K562 (cell line): ENCODE data around the gene MTHFR. TPM values are rescaled to one million over a fixed set of nuclear protein-coding genes. Genes with fewer than 3 reads are reported as not detected.
A peak's percentile ranks its signal among the peaks of the same experiment; 100 is the strongest.

Experiments
- BCOR ChIP-seq: fragments of 450-650 bp; IDR thresholded peaks from 2 replicates; pipeline ENCODE4 v1.6.1; 2016
- CHD4 ChIP-seq: fragments of 200-600 bp; sonication (generic); IDR thresholded peaks from 3 replicates; pipeline ENCODE4 v1.6.1; 2012; ENCODE audit warnings: low read depth, mild to moderate bottlenecking, mixed read lengths, low read length, inconsistent platforms; ENCODE audit not compliant: insufficient read depth, insufficient replicate concordance, poor library complexity, severe bottlenecking
- ELK3 ChIP-seq: fragments of 450-650 bp; formaldehyde crosslinking; IDR thresholded peaks from 2 replicates; pipeline ENCODE4 v1.4.0; 2020; ENCODE audit warnings: mild to moderate bottlenecking
- HDAC2 ChIP-seq: fragments of 450-650 bp; IDR thresholded peaks from 2 replicates; pipeline ENCODE4 v1.6.1; 2016; ENCODE audit warnings: mild to moderate bottlenecking
- HDAC8 ChIP-seq: fragments of 450-650 bp; IDR thresholded peaks from 2 replicates; pipeline ENCODE4 v1.6.1; 2016; ENCODE audit warnings: mild to moderate bottlenecking, missing genetic modification characterization, moderate library complexity, missing compliant biosample characterization
- NCOA1 ChIP-seq: fragments of 450-650 bp; IDR thresholded peaks from 2 replicates; pipeline ENCODE4 v1.6.1; 2016; ENCODE audit warnings: low read depth
- NFRKB ChIP-seq: fragments of 450-650 bp; IDR thresholded peaks from 2 replicates; pipeline ENCODE4 v1.6.1; 2016; ENCODE audit warnings: low read depth
- RBM25 ChIP-seq: fragments of 200-400 bp; formaldehyde crosslinking; IDR thresholded peaks from 2 replicates; pipeline ENCODE4 v1.6.1; 2018; ENCODE audit warnings: low read length, low read depth, moderate library complexity; ENCODE audit not compliant: severe bottlenecking
- ZNF175 ChIP-seq: fragments of 200-800 bp; sonication (Bioruptor generic); IDR thresholded peaks from 2 replicates; pipeline ENCODE4 v1.6.1; 2016; ENCODE audit warnings: low read depth, mild to moderate bottlenecking, missing genetic modification characterization, missing compliant biosample characterization
- polyA plus RNA-seq, 8 experiments: library from polyadenylated mRNA; depleted of rRNA in 4 of 8; stranded (reverse) in 5 of 8; unstranded in 3 of 8; fragments of >200 nt; fragmentation: Nextera tagmentation in 2 of 8; fragmentation: Illumina TruSeq in 1 of 8; extraction: Ambion mirVana in 2 of 8; extraction: Trizol in 1 of 8; gene quantifications; 2 replicates each; pipeline versions ENCODE4 v1.2.1 to v1.2.3, GENCODE V29; 2011 to 2014; ENCODE audit warnings: inconsistent platforms in 1 of 8, missing spikeins in 1 of 8
- total RNA-seq, 7 experiments: library from RNA; depleted of rRNA in 6 of 7; stranded (reverse); fragments of >200 nt in 6 of 7; fragmentation: Illumina TruSeq in 2 of 7; extraction: Trizol in 2 of 7; gene quantifications; 2 replicates each; pipeline versions ENCODE4 v1.2.1 to v1.2.3, GENCODE V29; 2011 to 2021; ENCODE audit warnings: low replicate concordance in 1 of 7
- TF ChIP-seq, protein P1 (sequence below): sonication (generic); formaldehyde crosslinking; IDR thresholded peaks from 2 replicates; pipeline ENCODE4 v1.8.1; 2023; ENCODE audit warnings: mild to moderate bottlenecking, missing genetic modification reagents

The MTHFR gene
- total and polyA plus RNA-seq, 9 of the 15 experiments (the other 6 are each of a cell fraction or from before 2014, with no cell fraction given) = 5.0 to 104 (median 62.6) TPM

DNA sequence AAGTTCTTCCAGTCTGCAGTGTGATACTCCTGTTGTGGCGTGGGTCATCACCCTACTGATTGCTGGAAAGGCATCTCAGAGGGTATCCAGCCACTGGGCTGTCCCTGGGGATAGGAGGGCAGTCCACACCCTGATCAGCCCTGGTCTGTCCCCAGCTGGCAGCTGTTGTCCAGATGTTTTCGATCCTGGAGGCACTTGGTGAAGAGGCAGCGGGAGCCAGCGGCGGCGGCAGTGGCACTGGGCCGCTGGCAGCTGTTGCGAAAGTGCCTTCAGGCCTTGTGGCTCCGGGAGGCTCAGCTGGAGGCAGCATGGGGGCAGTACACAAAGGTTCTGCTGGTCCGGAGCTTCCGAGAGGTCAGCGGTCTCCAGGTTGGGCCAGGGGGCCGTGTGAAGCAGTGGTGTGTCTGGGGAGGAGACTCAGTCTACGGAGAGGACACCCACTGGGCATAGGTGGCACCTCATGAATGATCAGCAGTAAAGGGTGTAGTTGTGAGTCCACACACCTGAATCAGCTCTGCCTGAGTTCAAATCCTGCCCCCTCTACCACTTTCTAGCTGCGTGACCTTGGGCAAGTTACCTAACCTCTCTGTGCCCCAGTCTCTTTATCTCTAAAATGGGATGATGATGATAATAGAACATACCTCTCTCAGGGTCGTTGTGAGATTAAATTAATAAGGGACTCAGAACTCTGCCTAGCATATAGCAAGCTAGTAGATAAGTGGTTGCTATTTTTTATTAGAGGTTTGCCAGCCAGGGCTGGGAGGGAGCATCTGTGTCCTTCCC, 37.7 kb downstream of the MTHFR start (continued):
- no peak for TF ChIP-seq ZNF175 (CRISPR knock-in tag)
- TF ChIP-seq CHD4 = peak; percentile 37
- no peak for TF ChIP-seq NFRKB
- TF ChIP-seq, protein P1, sequence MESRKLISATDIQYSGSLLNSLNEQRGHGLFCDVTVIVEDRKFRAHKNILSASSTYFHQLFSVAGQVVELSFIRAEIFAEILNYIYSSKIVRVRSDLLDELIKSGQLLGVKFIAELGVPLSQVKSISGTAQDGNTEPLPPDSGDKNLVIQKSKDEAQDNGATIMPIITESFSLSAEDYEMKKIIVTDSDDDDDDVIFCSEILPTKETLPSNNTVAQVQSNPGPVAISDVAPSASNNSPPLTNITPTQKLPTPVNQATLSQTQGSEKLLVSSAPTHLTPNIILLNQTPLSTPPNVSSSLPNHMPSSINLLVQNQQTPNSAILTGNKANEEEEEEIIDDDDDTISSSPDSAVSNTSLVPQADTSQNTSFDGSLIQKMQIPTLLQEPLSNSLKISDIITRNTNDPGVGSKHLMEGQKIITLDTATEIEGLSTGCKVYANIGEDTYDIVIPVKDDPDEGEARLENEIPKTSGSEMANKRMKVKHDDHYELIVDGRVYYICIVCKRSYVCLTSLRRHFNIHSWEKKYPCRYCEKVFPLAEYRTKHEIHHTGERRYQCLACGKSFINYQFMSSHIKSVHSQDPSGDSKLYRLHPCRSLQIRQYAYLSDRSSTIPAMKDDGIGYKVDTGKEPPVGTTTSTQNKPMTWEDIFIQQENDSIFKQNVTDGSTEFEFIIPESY (CRISPR knock-in tag) = 0 out of 2 replicates have a peak, but pooled peaks have one; percentile 58
- TF ChIP-seq ELK3 = no peak
- no peak for TF ChIP-seq NCOA1
- TF ChIP-seq HDAC2 = peak; percentile 71; the same call in 1 of the 2 replicates
- peak; percentile 89 for TF ChIP-seq BCOR
- peak; percentile 94 for TF ChIP-seq RBM25
- TF ChIP-seq HDAC8 = no peak
